MM.1S (cell line): ENCODE data around the gene TMEM108.

Source experiments
- EZH2 ChIP-seq: fragments of 300-600 bp; sonication (generic); optimal IDR thresholded peaks from 2 replicates; pipeline ENCODE3; 2017; ENCODE audit warnings: low read depth, mild to moderate bottlenecking, antibody characterized with exemption, low read length, mixed read lengths
- EZH2phosphoT487 ChIP-seq: fragments of 300-600 bp; sonication (generic); IDR thresholded peaks from 2 replicates; pipeline ENCODE4 v1.6.1; 2018; ENCODE audit warnings: antibody characterized with exemption, low read length
- TF ChIP-seq, protein P1 (sequence below): fragments of 300-600 bp; sonication (generic); IDR thresholded peaks from 2 replicates; pipeline ENCODE4 v1.5.1; 2016; ENCODE audit warnings: antibody characterized with exemption, low read length, mixed read lengths

DNA sequence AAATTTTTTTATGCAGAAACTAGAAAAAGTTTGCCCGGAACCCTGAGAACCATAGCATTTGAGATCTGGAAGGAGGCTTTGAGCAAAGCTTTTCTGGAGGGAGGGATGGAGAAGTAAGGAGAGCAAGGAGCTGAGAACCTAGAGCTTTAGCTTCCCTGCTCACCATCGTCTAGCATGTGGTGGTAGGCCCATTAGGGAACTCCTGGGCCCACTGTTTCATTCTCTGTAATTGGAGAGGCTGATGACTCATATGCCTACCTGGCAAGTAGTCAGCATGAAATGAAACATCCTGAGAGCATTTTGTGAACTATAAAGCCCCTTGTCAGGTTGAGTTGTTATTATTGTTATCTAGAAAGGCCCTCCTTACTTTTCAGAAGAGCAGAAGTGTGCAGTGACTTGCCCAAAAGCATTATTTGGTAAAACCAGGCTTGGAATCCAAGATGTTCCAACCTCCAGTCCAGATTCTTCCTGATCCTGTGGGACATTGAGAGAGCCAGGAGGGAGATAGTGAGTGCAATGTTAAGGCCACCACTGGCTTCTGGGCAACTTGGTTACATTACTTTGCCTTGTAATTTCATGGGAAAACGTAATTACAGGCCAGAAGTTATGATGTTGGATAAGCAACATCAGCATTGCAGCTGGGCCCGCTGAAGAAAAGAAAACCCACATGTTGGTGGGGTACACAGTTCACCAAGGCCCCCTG, 257.2 kb downstream of the TMEM108 start:
- TF ChIP-seq, protein P1, sequence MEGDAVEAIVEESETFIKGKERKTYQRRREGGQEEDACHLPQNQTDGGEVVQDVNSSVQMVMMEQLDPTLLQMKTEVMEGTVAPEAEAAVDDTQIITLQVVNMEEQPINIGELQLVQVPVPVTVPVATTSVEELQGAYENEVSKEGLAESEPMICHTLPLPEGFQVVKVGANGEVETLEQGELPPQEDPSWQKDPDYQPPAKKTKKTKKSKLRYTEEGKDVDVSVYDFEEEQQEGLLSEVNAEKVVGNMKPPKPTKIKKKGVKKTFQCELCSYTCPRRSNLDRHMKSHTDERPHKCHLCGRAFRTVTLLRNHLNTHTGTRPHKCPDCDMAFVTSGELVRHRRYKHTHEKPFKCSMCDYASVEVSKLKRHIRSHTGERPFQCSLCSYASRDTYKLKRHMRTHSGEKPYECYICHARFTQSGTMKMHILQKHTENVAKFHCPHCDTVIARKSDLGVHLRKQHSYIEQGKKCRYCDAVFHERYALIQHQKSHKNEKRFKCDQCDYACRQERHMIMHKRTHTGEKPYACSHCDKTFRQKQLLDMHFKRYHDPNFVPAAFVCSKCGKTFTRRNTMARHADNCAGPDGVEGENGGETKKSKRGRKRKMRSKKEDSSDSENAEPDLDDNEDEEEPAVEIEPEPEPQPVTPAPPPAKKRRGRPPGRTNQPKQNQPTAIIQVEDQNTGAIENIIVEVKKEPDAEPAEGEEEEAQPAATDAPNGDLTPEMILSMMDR = no peak
- TF ChIP-seq EZH2phosphoT487 (no peak), EZH2 (no peak)
